Gastrocnemius medialis (tissue), 4 donors: Measurements from ENCODE around the gene MGAT5. TPM values are rescaled to one million over a fixed set of nuclear protein-coding genes. Genes with fewer than 3 reads are reported as not detected.

Source experiments
- ATAC-seq, 2 donors: fragments of 150-250 bp; one replicate each; pipeline ENCODE4 v1.9.1; 2016
- DNase-seq, 2 donors: peaks; one replicate each; pipeline ENCODE4 v3.0.0-alpha.2; 2019
- H3K27ac ChIP-seq, 4 donors: fragments of 200-600 bp; sonication (generic); 1 replicate in 1 of 4; 2 replicates in 3 of 4; pipeline ENCODE4 v1.5.1; 2016 to 2018; ENCODE audit warnings: mild to moderate bottlenecking in 2 of 4, moderate library complexity in 1 of 4
- H3K27me3 ChIP-seq, 3 donors: fragments of 200-600 bp; sonication (generic) in 2 of 3; 1 replicate in 1 of 3; 2 replicates in 2 of 3; pipeline versions ENCODE4 v1.5.1 to v1.6.0; 2016 to 2019; ENCODE audit warnings: mild to moderate bottlenecking in 1 of 3, moderate library complexity in 1 of 3
- H3K36me3 ChIP-seq, 2 donors: fragments of 200-600 bp; sonication (generic) in 1 of 2; one replicate each; pipeline ENCODE4 v1.5.1; 2017 to 2018
- H3K4me1 ChIP-seq, 2 donors: fragments of 200-600 bp; sonication (generic) in 1 of 2; one replicate each; pipeline ENCODE4 v1.5.1; 2016 to 2017; ENCODE audit warnings: mild to moderate bottlenecking in 2 of 2
- H3K4me3 ChIP-seq, 4 donors: fragments of 200-600 bp; sonication (generic) in 3 of 4; 1 replicate in 1 of 4; 2 replicates in 3 of 4; pipeline ENCODE4 v1.5.1; 2016 to 2019; ENCODE audit warnings: mild to moderate bottlenecking in 2 of 4
- H3K9me3 ChIP-seq, 3 donors: fragments of 200-600 bp; sonication (generic) in 2 of 3; 1 replicate in 1 of 3; 2 replicates in 2 of 3; pipeline ENCODE4 v1.5.1; 2016 to 2019
- CTCF ChIP-seq, 5 experiments: fragments of 450-650 bp in 3 of 5; fragments of 200-600 bp in 2 of 5; sonication (generic) in 2 of 5; IDR thresholded peaks in 4 of 5; conservative IDR thresholded peaks in 1 of 5; 1 replicate in 4 of 5; 2 replicates in 1 of 5; pipeline ENCODE4 v1.5.1; 2016 to 2019; ENCODE audit warnings: antibody characterized with exemption in 5 of 5, mild to moderate bottlenecking in 3 of 5, moderate library complexity in 3 of 5
- POLR2A ChIP-seq, 2 donors: fragments of 450-650 bp; IDR thresholded peaks; one replicate each; pipeline ENCODE4 v1.6.1; 2017; ENCODE audit warnings: antibody characterized with exemption in 2 of 2, mild to moderate bottlenecking in 2 of 2, moderate library complexity in 2 of 2
- in situ Hi-C, 4 donors: fragments of 200-750 bp; cut with MboI; loops; one replicate each; pipeline versions ENCODE4 v1.15.0 to v1.8.0; 2017; ENCODE audit warnings: low sequenced_read_pairs in 4 of 4
- intact Hi-C: fragments of 100-400 bp; cut with DNase I; formaldehyde crosslinking; loops from one replicate; pipeline ENCODE4 v1.15.1; 2023; ENCODE audit warnings: low total_unique reads
- total RNA-seq, 4 donors: library from RNA; depleted of rRNA; stranded (reverse); fragments of >200 nt; gene quantifications; one replicate each; pipeline versions ENCODE4 v1.1.0 to v1.2.3, GENCODE V29; 2016

The MGAT5 gene
- total RNA-seq, 4 donors from 2014 or later = 3.0 to 4.9 (median 3.3) TPM

DNA sequence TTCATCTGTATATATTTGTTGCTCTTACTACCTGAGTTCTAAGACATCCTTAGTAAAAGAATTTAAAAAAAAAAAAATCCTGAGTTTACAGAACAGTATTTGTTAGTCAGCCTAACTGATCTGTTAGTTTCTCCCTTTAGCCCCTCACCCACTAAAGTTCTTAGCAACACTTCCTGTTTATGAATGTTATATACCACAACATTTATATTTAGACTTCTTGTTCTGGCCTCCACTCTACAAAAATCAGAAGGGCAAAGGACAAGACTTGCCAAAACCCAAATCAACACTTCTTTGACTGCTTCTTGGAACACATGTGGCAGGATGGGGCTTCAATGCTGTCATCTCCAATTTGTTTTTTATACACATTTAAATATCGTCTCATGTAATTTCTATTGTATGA is 71.1 kb downstream of the MGAT5 start:
- ATAC-seq = no peak
- H3K4me3 ChIP-seq = no peak overlapping the region

DNA sequence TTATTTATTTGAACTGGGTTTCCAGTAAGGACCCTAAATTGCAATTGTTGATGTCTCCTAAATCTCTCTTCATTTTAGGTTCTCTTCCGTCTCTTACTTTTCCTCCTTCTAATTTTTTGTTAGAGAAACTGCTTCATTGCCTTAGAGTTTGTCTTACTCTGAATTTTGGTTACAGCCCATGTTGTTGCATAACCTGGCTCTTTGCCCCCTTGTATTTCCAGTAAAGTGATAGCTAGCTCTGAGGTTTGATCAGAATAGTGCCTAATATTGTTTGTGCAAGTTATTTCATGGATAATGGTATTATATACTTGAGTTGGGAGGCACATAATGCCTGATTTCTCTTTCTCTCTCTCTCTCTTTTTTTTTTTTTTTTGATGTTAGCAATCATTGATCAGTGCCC is 71.8 kb downstream of the MGAT5 start:
- no peak for ATAC-seq
- H3K27ac ChIP-seq = no peak overlapping the region
- H3K4me1 ChIP-seq = peaks cover 8 to 13% of the 10 kb centered on the region in 2 donors

More for the DNA sequence above, 71.1 kb downstream of the MGAT5 start:
- Histone ChIP-seq H3K36me3 (no peaks in the 10 kb centered on the region), H3K27me3 (no peaks in the 10 kb centered on the region), H3K9me3 (no peaks in the 10 kb centered on the region), H3K27ac (no peak overlapping the region), H3K4me1 (peaks cover 8 to 13% of the 10 kb centered on the region in 2 donors)
- DNase-seq = no peak
- in situ Hi-C loops = no loop called here
- intact Hi-C loops = no loop called here
- no peak for TF ChIP-seq CTCF (IDR thresholded peaks at IDR 0.05 in 4 of 5, conservative IDR thresholded peaks at IDR 0.05 in 1 of 5)
- TF ChIP-seq POLR2A (IDR thresholded peaks at IDR 0.05) = no peak

GRCh38 chr2:134327367-134327766 is 73.5 kb downstream of the MGAT5 start:
- Histone ChIP-seq H3K9me3 (no peaks in the 10 kb centered on the region), H3K4me1 (peaks cover 8 to 13% of the 10 kb centered on the region in 2 donors), H3K27me3 (no peaks in the 10 kb centered on the region), H3K36me3 (no peaks in the 10 kb centered on the region), H3K4me3 (no peak overlapping the region), H3K27ac (no peak overlapping the region)
- ATAC-seq (no peak), DNase-seq (no peak)
- no peak for TF ChIP-seq CTCF (IDR thresholded peaks at IDR 0.05 in 4 of 5, conservative IDR thresholded peaks at IDR 0.05 in 1 of 5)
- no peak for TF ChIP-seq POLR2A (IDR thresholded peaks at IDR 0.05)
- in situ Hi-C loops = no loop called here
- intact Hi-C loops = no loop called here

More for the DNA sequence above, 71.8 kb downstream of the MGAT5 start:
- intact Hi-C loops (no loop called here), in situ Hi-C loops (no loop called here)
- no peak for DNase-seq
- TF ChIP-seq CTCF (IDR thresholded peaks at IDR 0.05 in 4 of 5, conservative IDR thresholded peaks at IDR 0.05 in 1 of 5) (no peak), POLR2A (IDR thresholded peaks at IDR 0.05) (no peak)
- Histone ChIP-seq H3K27me3 (no peaks in the 10 kb centered on the region), H3K4me3 (no peak overlapping the region), H3K36me3 (no peaks in the 10 kb centered on the region), H3K9me3 (no peaks in the 10 kb centered on the region)

DNA sequence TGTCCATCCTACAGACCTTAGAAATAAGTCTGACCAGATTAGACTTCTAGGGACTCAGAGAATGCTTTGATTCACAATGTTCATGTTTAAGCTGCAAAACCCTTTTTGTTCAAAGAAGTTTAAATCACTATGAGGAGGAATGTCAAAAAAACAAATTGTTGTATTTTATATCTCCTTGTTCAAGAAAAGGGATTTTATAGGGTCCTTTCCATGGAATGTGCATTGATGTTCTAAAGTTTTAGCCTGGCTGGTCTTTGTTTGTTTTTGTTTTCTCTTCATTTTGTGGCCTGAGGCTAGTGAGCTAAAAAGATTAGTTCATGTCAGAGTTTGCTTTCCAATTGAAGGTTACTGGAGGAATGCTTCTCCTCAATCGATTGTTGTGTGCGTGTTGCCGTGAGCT is 77.2 kb downstream of the MGAT5 start:
- TF ChIP-seq CTCF (IDR thresholded peaks at IDR 0.05 in 4 of 5, conservative IDR thresholded peaks at IDR 0.05 in 1 of 5) = no peak
- TF ChIP-seq POLR2A (IDR thresholded peaks at IDR 0.05) = no peak
- intact Hi-C loops = no loop called here

DNA sequence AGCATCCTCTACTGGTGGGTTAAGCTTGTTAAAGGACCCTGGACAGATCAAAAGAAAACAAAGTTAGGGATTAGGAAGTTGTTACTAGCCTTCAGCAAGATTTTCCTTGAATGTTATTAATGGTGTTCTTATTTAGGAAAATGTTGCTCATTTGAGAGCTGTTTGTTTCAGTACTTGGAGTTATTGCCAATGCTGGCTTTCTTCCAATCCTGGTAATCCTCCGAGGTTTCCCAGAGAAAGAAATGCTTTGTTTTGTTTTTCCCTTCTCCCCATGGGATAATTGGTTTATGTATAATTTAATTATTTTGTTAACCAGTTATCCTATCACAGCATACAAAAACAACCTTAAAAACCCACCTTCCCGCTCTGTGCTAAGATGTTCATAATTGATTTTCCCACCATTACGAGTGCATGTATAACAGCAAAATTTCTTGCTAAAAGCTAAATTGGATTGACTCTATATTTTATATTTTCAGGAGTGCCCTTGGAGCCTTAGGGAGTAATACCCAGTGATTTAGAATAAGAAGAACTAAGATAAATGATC is 79.8 kb downstream of the MGAT5 start:
- Histone ChIP-seq H3K4me1 (no peaks in the 10 kb centered on the region), H3K27me3 (no peaks in the 10 kb centered on the region), H3K4me3 (no peak overlapping the region), H3K27ac (no peak overlapping the region), H3K36me3 (no peaks in the 10 kb centered on the region), H3K9me3 (no peaks in the 10 kb centered on the region)
- intact Hi-C loops (no loop called here), in situ Hi-C loops (no loop called here)
- DNase-seq = no peak
- TF ChIP-seq CTCF (IDR thresholded peaks at IDR 0.05 in 4 of 5, conservative IDR thresholded peaks at IDR 0.05 in 1 of 5) (no peak), POLR2A (IDR thresholded peaks at IDR 0.05) (no peak)
- no peak for ATAC-seq

More for the DNA sequence above, 77.2 kb downstream of the MGAT5 start:
- Histone ChIP-seq H3K27ac (no peak overlapping the region), H3K4me1 (no peaks in the 10 kb centered on the region), H3K27me3 (no peaks in the 10 kb centered on the region), H3K4me3 (no peak overlapping the region), H3K36me3 (no peaks in the 10 kb centered on the region), H3K9me3 (no peaks in the 10 kb centered on the region)
- in situ Hi-C loops = no loop called here
- ATAC-seq (no peak), DNase-seq (no peak)
